K562 (cell line): ENCODE results near the gene CAPN10. TPM values are rescaled to one million over a fixed set of nuclear protein-coding genes. Genes with fewer than 3 reads are reported as not detected.

Source experiments
- BRF1 ChIP-seq: IDR thresholded peaks from 3 replicates; pipeline ENCODE4 v1.6.1; 2011; ENCODE audit warnings: borderline replicate concordance, mild to moderate bottlenecking; ENCODE audit not compliant: insufficient read length; ENCODE audit errors: extremely low read depth
- CCAR2 ChIP-seq: fragments of 200-400 bp; formaldehyde crosslinking; IDR thresholded peaks from 2 replicates; pipeline ENCODE4 v1.6.1; 2017; ENCODE audit warnings: mild to moderate bottlenecking, low read depth, low read length
- E4F1 ChIP-seq: fragments of 250-450 bp; sonication (Bioruptor Pico); IDR thresholded peaks from 2 replicates; pipeline ENCODE4 v1.5.0; 2021; ENCODE audit warnings: mild to moderate bottlenecking, borderline replicate concordance
- FOXJ2 ChIP-seq: fragments of 200-800 bp; sonication (Bioruptor generic); IDR thresholded peaks from 2 replicates; pipeline ENCODE4 v1.6.1; 2016; ENCODE audit warnings: missing genetic modification characterization, missing compliant biosample characterization
- GMEB1 ChIP-seq: fragments of 250-450 bp; sonication (Bioruptor Pico); IDR thresholded peaks from 2 replicates; pipeline ENCODE4 v1.4.0; 2020; ENCODE audit warnings: mild to moderate bottlenecking
- MBD2 ChIP-seq: sonication (generic); IDR thresholded peaks from 2 replicates; pipeline ENCODE4 v1.6.1; 2016; ENCODE audit warnings: low read depth, borderline replicate concordance
- RREB1 ChIP-seq: fragments of 250-450 bp; sonication (Bioruptor Pico); IDR thresholded peaks from 2 replicates; pipeline ENCODE4 v1.4.0; 2020
- VEZF1 ChIP-seq: fragments of 200-800 bp; sonication (Bioruptor generic); IDR thresholded peaks from 2 replicates; pipeline ENCODE4 v1.6.1; 2017; ENCODE audit warnings: missing genetic modification characterization, missing compliant biosample characterization
- ZFX ChIP-seq: sonication (generic); formaldehyde crosslinking; IDR thresholded peaks from 2 replicates; pipeline ENCODE4 v1.8.0; 2022; ENCODE audit warnings: mild to moderate bottlenecking, missing genetic modification reagents, moderate library complexity
- ZNF274 ChIP-seq: IDR thresholded peaks from 2 replicates; pipeline ENCODE4 v1.6.1; 2011; ENCODE audit warnings: low read depth, mild to moderate bottlenecking, low read length, moderate library complexity, borderline replicate concordance
- ZNF316 ChIP-seq: fragments of 450-650 bp; IDR thresholded peaks from 2 replicates; pipeline ENCODE4 v1.6.1; 2016
- ZNF740 ChIP-seq, 3 experiments: fragments of 200-800 bp in 1 of 3; sonication (Bioruptor generic) in 1 of 3; sonication (generic) in 1 of 3; formaldehyde crosslinking in 1 of 3; IDR thresholded peaks; 2 replicates each; pipeline versions ENCODE4 v1.6.1 to v1.8.0; 2016 to 2022; ENCODE audit warnings: mild to moderate bottlenecking in 2 of 3, missing compliant biosample characterization in 2 of 3, missing genetic modification characterization in 2 of 3, missing genetic modification reagents in 1 of 3
- ZNF785 ChIP-seq: fragments of 250-450 bp; sonication (Bioruptor Pico); IDR thresholded peaks from 2 replicates; pipeline ENCODE4 v1.4.0; 2020; ENCODE audit warnings: mild to moderate bottlenecking
- polyA plus RNA-seq, 8 experiments: library from polyadenylated mRNA; depleted of rRNA in 4 of 8; stranded (reverse) in 5 of 8; unstranded in 3 of 8; fragments of >200 nt; fragmentation: Nextera tagmentation in 2 of 8; fragmentation: Illumina TruSeq in 1 of 8; extraction: Ambion mirVana in 2 of 8; extraction: Trizol in 1 of 8; gene quantifications; 2 replicates each; pipeline versions ENCODE4 v1.2.1 to v1.2.3, GENCODE V29; 2011 to 2014; ENCODE audit warnings: inconsistent platforms in 1 of 8, missing spikeins in 1 of 8
- total RNA-seq, 7 experiments: library from RNA; depleted of rRNA in 6 of 7; stranded (reverse); fragments of >200 nt in 6 of 7; fragmentation: Illumina TruSeq in 2 of 7; extraction: Trizol in 2 of 7; gene quantifications; 2 replicates each; pipeline versions ENCODE4 v1.2.1 to v1.2.3, GENCODE V29; 2011 to 2021; ENCODE audit warnings: low replicate concordance in 1 of 7

CAPN10 gene
- total and polyA plus RNA-seq, 9 of the 15 experiments (the other 6 are each of a cell fraction or from before 2014, with no cell fraction given): 0.08 to 26.1 (median 8.4) TPM

GRCh38 chr2:240566203-240567136, 20.1 kb upstream of the CAPN10 start (continued):
- TF ChIP-seq ZNF785 (CRISPR knock-in tag) (no peak), VEZF1 (CRISPR knock-in tag) (peak; percentile 52; the same call in 1 of the 2 replicates), ZFX (CRISPR knock-in tag) (peak; percentile 63), CCAR2 (no peak), GMEB1 (CRISPR knock-in tag) (no peak), RREB1 (CRISPR knock-in tag) (no peak), BRF1 (no peak), ZNF274 (no peak), E4F1 (CRISPR knock-in tag) (no peak), FOXJ2 (tag) (0 out of 2 replicates have a peak, but pooled peaks have one; percentile 2), ZNF740 (CRISPR knock-in tag; IDR thresholded peaks at IDR 0.05) (no peak), ZNF740 (tag; IDR thresholded peaks at IDR 0.05) (no peak), MBD2 (peak; percentile 29; the same call in 1 of the 2 replicates), ZNF316 (no peak)
